ENCODE data around the gene SPOUT1.
A peak's percentile ranks its signal among the peaks of the same experiment; 100 is the strongest.
"Not testable (repeated sequence)": the region's sequence is repeated elsewhere in the genome, so short reads cannot be mapped to it uniquely, and the experiment has no call there.

SPOUT1 gene

GRCh38 chr9:128787659-128788058 lies 41.9 kb downstream of the SPOUT1 start:
- CTCF ChIA-PET = interaction anchor here (1.2 to 3.0 kb wide), 4 partner anchors 17 to 54 kb away, joined by 3 to 12 read pairs (median 8); partner anchors contain the start of gene ENDOG

GRCh38 chr9:128786681-128787601 lies 42.7 kb downstream of the SPOUT1 start, which contains the start of gene TBC1D13:
Gene TBC1D13 (plus strand): TSS chr9:128787253. CDS start chr9:128787354, 101 bp downstream.
- ChIA-PET CTCF (interaction anchor here (1.3 kb wide), 1 partner anchor 14 kb away, joined by 3 read pairs; no protein-coding TSS in a partner anchor), POLR2A (interaction anchor here (0.8 kb wide), 1 partner anchor 12 kb away, joined by 3 read pairs; no protein-coding TSS in a partner anchor)
- H3K9me3 ChIP-seq (ENCODE audit: control extremely low read depth in 1 of 5, control insufficient read depth in 4 of 5, insufficient read depth in 2 of 5, low read depth in 1 of 5, low read length in 4 of 5) = peaks cover 0 to 3% (median 0%) of the 10 kb centered on the region in 5 experiments
- H3K36me3 ChIP-seq (ENCODE audit: control insufficient read depth in 4 of 4, insufficient read depth in 4 of 4, low read length in 3 of 4) = peaks cover 2 to 19% (median 15%) of the 10 kb centered on the region in 4 experiments
- no peaks in the 10 kb centered on the region for H3K27me3 ChIP-seq (replicated peaks in 2 of 5; ENCODE audit: control insufficient read depth in 4 of 5, insufficient read depth in 5 of 5, low read length in 4 of 5)
- DNase-seq = peak; percentile 88 to 94 (median 90)
- H3K4me1 ChIP-seq (ENCODE audit: control extremely low read depth in 1 of 4, control insufficient read depth in 4 of 4, insufficient read depth in 4 of 4, low read length in 3 of 4) = peaks cover 3 to 37% (median 34%) of the 10 kb centered on the region in 4 experiments
- H3K27ac ChIP-seq (ENCODE audit: insufficient read depth in 1 of 2, low read depth in 1 of 2, low read length in 2 of 2, poor library complexity in 1 of 2, severe bottlenecking in 2 of 2) = peak within 1 kb of the TSS; percentile 61 to 85
- 2% methylated on average over 53 of the region's 64 CpGs for WGBS (ENCODE audit: insufficient coverage)
- peak within 1 kb of the TSS; percentile 82 to 100 (median 86) for H3K4me3 ChIP-seq (ENCODE audit: control insufficient read depth in 1 of 7, extremely low read depth in 1 of 7, insufficient read depth in 4 of 7, low read depth in 2 of 7, low read length in 6 of 7)

More at GRCh38 chr9:128787659-128788058, 41.9 kb downstream of the SPOUT1 start:
- 3% methylated on average over 5 of the region's 7 CpGs for WGBS (ENCODE audit: insufficient coverage)
- H3K4me3 ChIP-seq (ENCODE audit: control insufficient read depth in 1 of 7, extremely low read depth in 1 of 7, insufficient read depth in 4 of 7, low read depth in 2 of 7, low read length in 6 of 7) = peak overlapping the region; percentile 82 to 100 (median 86)
- no peaks in the 10 kb centered on the region for H3K27me3 ChIP-seq (replicated peaks in 2 of 5; ENCODE audit: control insufficient read depth in 4 of 5, insufficient read depth in 5 of 5, low read length in 4 of 5)
- H3K9me3 ChIP-seq (ENCODE audit: control extremely low read depth in 1 of 5, control insufficient read depth in 4 of 5, insufficient read depth in 2 of 5, low read depth in 1 of 5, low read length in 4 of 5) = no peaks in the 10 kb centered on the region
- peak overlapping the region in 1 of 2 experiments; percentile 85 for H3K27ac ChIP-seq (ENCODE audit: insufficient read depth in 1 of 2, low read depth in 1 of 2, low read length in 2 of 2, poor library complexity in 1 of 2, severe bottlenecking in 2 of 2)
- peak in 1 of 3 donors; percentile 8 for DNase-seq
- POLR2A ChIA-PET = interaction anchor here (0.8 to 0.9 kb wide), 2 partner anchors 16 to 39 kb away, joined by 3 to 5 read pairs; partner anchors contain the start of gene ZER1
- peaks cover 2 to 26% (median 22%) of the 10 kb centered on the region in 4 experiments for H3K36me3 ChIP-seq (ENCODE audit: control insufficient read depth in 4 of 4, insufficient read depth in 4 of 4, low read length in 3 of 4)
- peaks cover 3 to 37% (median 33%) of the 10 kb centered on the region in 4 experiments for H3K4me1 ChIP-seq (ENCODE audit: control extremely low read depth in 1 of 4, control insufficient read depth in 4 of 4, insufficient read depth in 4 of 4, low read length in 3 of 4)

DNA sequence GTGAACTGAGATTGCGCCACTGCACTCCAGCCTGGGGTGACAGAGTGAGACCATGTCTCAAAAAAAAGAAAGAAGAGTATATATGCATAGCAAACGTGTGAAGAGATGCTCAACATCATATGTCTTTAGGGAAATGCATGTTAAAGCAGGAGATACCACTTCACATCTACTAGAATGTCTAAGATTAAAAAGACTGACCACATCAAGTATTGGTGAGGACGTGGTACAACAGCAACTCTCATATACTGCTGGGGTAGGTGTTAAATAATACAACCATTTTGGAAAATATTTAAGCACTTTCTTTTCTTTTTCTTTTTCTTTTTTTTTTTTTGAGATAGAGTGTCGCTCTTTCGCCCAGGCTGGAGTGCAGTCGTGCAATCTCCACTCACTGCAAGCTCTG lies 44.2 kb downstream of the SPOUT1 start:
- H3K36me3 ChIP-seq (ENCODE audit: control insufficient read depth in 4 of 4, insufficient read depth in 4 of 4, low read length in 3 of 4) = peaks cover 0 to 4% (median under 1%) of the 10 kb centered on the region in 4 experiments
- peaks cover 3 to 43% (median 35%) of the 10 kb centered on the region in 4 experiments for H3K4me1 ChIP-seq (ENCODE audit: control extremely low read depth in 1 of 4, control insufficient read depth in 4 of 4, insufficient read depth in 4 of 4, low read length in 3 of 4)
- POLR2A ChIA-PET = no interaction called here
- 100% methylated on average over 1 of the region's 6 CpGs for WGBS (ENCODE audit: insufficient coverage)
- H3K27me3 ChIP-seq (replicated peaks in 2 of 5; ENCODE audit: control insufficient read depth in 4 of 5, insufficient read depth in 5 of 5, low read length in 4 of 5) = no peaks in the 10 kb centered on the region
- H3K27ac ChIP-seq (ENCODE audit: insufficient read depth in 1 of 2, low read depth in 1 of 2, low read length in 2 of 2, poor library complexity in 1 of 2, severe bottlenecking in 2 of 2) = no peak overlapping the region
- H3K4me3 ChIP-seq (ENCODE audit: control insufficient read depth in 1 of 7, extremely low read depth in 1 of 7, insufficient read depth in 4 of 7, low read depth in 2 of 7, low read length in 6 of 7) = no peak overlapping the region
- CTCF ChIA-PET = interaction anchor here (1.3 kb wide), 1 partner anchor 13 kb away, joined by 3 read pairs; no protein-coding TSS in a partner anchor
- no peak for DNase-seq
- H3K9me3 ChIP-seq (ENCODE audit: control extremely low read depth in 1 of 5, control insufficient read depth in 4 of 5, insufficient read depth in 2 of 5, low read depth in 1 of 5, low read length in 4 of 5) = peaks cover 0 to 8% (median 4%) of the 10 kb centered on the region in 5 experiments

GRCh38 chr9:128782669-128783068 lies 46.9 kb downstream of the SPOUT1 start:
- Histone ChIP-seq H3K27me3 (replicated peaks in 2 of 5; ENCODE audit: control insufficient read depth in 4 of 5, insufficient read depth in 5 of 5, low read length in 4 of 5) (no peaks in the 10 kb centered on the region), H3K36me3 (ENCODE audit: control insufficient read depth in 4 of 4, insufficient read depth in 4 of 4, low read length in 3 of 4) (no peaks in the 10 kb centered on the region), H3K4me1 (ENCODE audit: control extremely low read depth in 1 of 4, control insufficient read depth in 4 of 4, insufficient read depth in 4 of 4, low read length in 3 of 4) (peaks cover 0 to 33% (median 24%) of the 10 kb centered on the region in 4 experiments), H3K9me3 (ENCODE audit: control extremely low read depth in 1 of 5, control insufficient read depth in 4 of 5, insufficient read depth in 2 of 5, low read depth in 1 of 5, low read length in 4 of 5) (peaks cover 0 to 8% (median 4%) of the 10 kb centered on the region in 5 experiments), H3K4me3 (ENCODE audit: control insufficient read depth in 1 of 7, extremely low read depth in 1 of 7, insufficient read depth in 4 of 7, low read depth in 2 of 7, low read length in 6 of 7) (no peak overlapping the region), H3K27ac (ENCODE audit: insufficient read depth in 1 of 2, low read depth in 1 of 2, low read length in 2 of 2, poor library complexity in 1 of 2, severe bottlenecking in 2 of 2) (no peak overlapping the region)
- WGBS (ENCODE audit: insufficient coverage) = 100% methylated on average over 1 of the region's 1 CpG
- DNase-seq = no peak
- CTCF ChIA-PET = interaction anchor here (1.3 to 3.0 kb wide), 4 partner anchors 11 to 50 kb away, joined by 3 to 18 read pairs (median 7); partner anchors contain the start of genes ENDOG and ZER1
- POLR2A ChIA-PET = interaction anchor here (0.8 to 2.4 kb wide), 3 partner anchors 11 to 36 kb away, joined by 3 to 11 read pairs (median 4); partner anchors contain the start of gene ZER1

DNA sequence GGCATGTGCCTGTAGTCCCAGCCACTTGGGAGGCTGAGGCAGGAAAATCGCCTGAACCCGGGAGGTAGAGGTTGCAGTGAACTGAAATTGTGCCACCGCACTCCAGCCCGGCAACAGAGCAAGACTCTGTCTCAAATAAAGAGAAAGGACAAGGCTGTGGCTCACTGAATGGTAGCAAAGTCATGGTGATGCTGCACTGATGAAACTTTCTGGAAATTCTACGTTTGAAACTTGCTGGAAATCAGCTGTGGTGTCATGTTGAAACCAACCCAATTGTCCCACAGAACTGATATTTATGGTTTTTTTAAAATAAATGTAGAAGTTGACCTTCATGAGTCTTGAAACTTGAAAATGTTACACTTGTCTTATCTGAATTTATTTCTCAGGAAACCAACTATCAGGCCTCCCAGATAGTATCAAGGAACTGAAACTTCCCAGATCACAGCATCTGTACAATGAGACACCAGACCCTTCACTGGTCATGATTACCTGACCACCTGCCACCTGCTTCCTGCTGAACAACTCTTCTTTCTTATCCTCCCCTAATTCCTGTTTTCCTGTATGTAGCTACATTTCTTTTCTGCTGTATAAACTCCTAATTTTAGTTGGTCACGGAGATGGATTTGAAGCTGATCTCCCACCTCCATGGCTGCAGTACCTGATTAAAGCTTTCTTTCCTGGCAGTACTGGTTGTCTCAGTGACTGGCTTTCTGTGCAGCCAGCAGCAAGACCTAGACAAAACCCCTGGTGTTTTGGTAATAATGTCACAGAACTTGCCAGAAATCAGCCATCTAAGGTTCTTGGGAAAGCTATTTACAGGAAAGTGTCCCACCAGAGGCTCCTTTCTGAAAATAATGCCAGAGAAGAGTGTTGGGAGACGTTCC lies 48.2 kb downstream of the SPOUT1 start:
- Histone ChIP-seq H3K9me3 (ENCODE audit: control extremely low read depth in 1 of 5, control insufficient read depth in 4 of 5, insufficient read depth in 2 of 5, low read depth in 1 of 5, low read length in 4 of 5) (peaks cover 0 to 8% (median 4%) of the 10 kb centered on the region in 5 experiments), H3K4me1 (ENCODE audit: control extremely low read depth in 1 of 4, control insufficient read depth in 4 of 4, insufficient read depth in 4 of 4, low read length in 3 of 4) (peaks cover 0 to 27% (median 17%) of the 10 kb centered on the region in 4 experiments), H3K4me3 (ENCODE audit: control insufficient read depth in 1 of 7, extremely low read depth in 1 of 7, insufficient read depth in 4 of 7, low read depth in 2 of 7, low read length in 6 of 7) (no peak overlapping the region), H3K27ac (ENCODE audit: insufficient read depth in 1 of 2, low read depth in 1 of 2, low read length in 2 of 2, poor library complexity in 1 of 2, severe bottlenecking in 2 of 2) (peak overlapping the region in 1 of 2 experiments; percentile 43), H3K27me3 (replicated peaks in 2 of 5; ENCODE audit: control insufficient read depth in 4 of 5, insufficient read depth in 5 of 5, low read length in 4 of 5) (no peaks in the 10 kb centered on the region), H3K36me3 (ENCODE audit: control insufficient read depth in 4 of 4, insufficient read depth in 4 of 4, low read length in 3 of 4) (no peaks in the 10 kb centered on the region)
- peak in 2 of 3 donors; percentile 59 to 61 for DNase-seq
- ChIA-PET CTCF (interaction anchor here (0.9 to 3.0 kb wide), 4 partner anchors 9 to 48 kb away, joined by 3 to 18 read pairs (median 6); partner anchors contain the start of genes ENDOG and ZER1), POLR2A (interaction anchor here (0.6 to 0.9 kb wide), 2 partner anchors 14 to 97 kb away, joined by 3 read pairs; no protein-coding TSS in a partner anchor)
- WGBS (ENCODE audit: insufficient coverage) = 82% methylated on average over 6 of the region's 7 CpGs

DNA sequence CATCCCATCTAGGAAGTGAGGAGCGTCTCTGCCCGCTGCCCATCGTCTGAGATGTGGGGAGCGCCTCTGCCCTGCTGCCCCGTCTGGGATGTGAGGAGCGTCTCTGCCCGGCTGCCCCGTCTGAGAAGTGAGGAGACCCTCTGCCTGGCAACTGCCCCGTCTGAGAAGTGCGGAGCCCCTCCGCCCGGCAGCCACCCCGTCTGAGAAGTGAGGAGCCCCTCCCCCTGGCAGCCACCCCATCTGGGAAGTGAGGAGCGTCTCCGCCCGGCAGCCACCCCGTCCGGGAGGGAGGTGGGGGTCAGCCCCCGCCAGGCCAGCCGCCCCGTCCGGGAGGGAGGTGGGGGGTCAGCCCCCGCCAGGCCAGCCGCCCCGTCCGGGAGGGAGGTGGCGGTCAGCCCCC lies 49.5 kb downstream of the SPOUT1 start:
- CTCF ChIA-PET; H3K36me3 ChIP-seq (ENCODE audit: control insufficient read depth in 4 of 4, insufficient read depth in 4 of 4, low read length in 3 of 4); H3K27ac ChIP-seq (ENCODE audit: insufficient read depth in 1 of 2, low read depth in 1 of 2, low read length in 2 of 2, poor library complexity in 1 of 2, severe bottlenecking in 2 of 2); H3K4me3 ChIP-seq (ENCODE audit: control insufficient read depth in 1 of 7, extremely low read depth in 1 of 7, insufficient read depth in 4 of 7, low read depth in 2 of 7, low read length in 6 of 7); H3K27me3 ChIP-seq (replicated peaks in 2 of 5; ENCODE audit: control insufficient read depth in 4 of 5, insufficient read depth in 5 of 5, low read length in 4 of 5); DNase-seq; POLR2A ChIA-PET; H3K9me3 ChIP-seq (ENCODE audit: control extremely low read depth in 1 of 5, control insufficient read depth in 4 of 5, insufficient read depth in 2 of 5, low read depth in 1 of 5, low read length in 4 of 5): not testable (repeated sequence)
- 97% methylated on average over 15 of the region's 27 CpGs for WGBS (ENCODE audit: insufficient coverage)
- peaks cover 0 to 26% (median 14%) of the 10 kb centered on the region in 4 experiments for H3K4me1 ChIP-seq (ENCODE audit: control extremely low read depth in 1 of 4, control insufficient read depth in 4 of 4, insufficient read depth in 4 of 4, low read length in 3 of 4)
